HEK293T (cell line): ENCODE measurements around the gene CPNE1.

ENCODE experiments used
- CTCF ChIA-PET: fragments of 350-600 bp; formaldehyde crosslinking; extraction: SDS; loops from one replicate; lab custom pipeline; 2021; ENCODE audit warnings: antibody characterized with exemption, inconsistent platforms; lab: Yijun Ruan, JAX
- POLR2A ChIA-PET: fragments of 350-600 bp; formaldehyde crosslinking; extraction: SDS; loops from one replicate; lab custom pipeline; 2020; ENCODE audit warnings: antibody characterized with exemption, inconsistent platforms; lab: Yijun Ruan, JAX
- DNase-seq: peaks from one replicate; pipeline ENCODE4 v3.0.0; 2012; ENCODE audit warnings: mixed read lengths; ENCODE audit errors: extremely low spot score
- ARNT ChIP-seq: fragments of 450-650 bp; IDR thresholded peaks from 2 replicates; pipeline ENCODE4 v1.6.1; 2017; ENCODE audit warnings: mild to moderate bottlenecking
- BHLHE40 ChIP-seq: fragments of 450-650 bp; IDR thresholded peaks from 2 replicates; pipeline ENCODE4 v1.6.1; 2016; ENCODE audit warnings: mild to moderate bottlenecking, moderate library complexity, borderline replicate concordance
- CTBP1 ChIP-seq: fragments of 450-650 bp; IDR thresholded peaks from 2 replicates; pipeline ENCODE4 v1.6.1; 2016; ENCODE audit warnings: borderline replicate concordance
- ELF4 ChIP-seq: fragments of 450-650 bp; IDR thresholded peaks from 2 replicates; pipeline ENCODE4 v1.6.1; 2017; ENCODE audit warnings: antibody characterized with exemption
- FOXA1 ChIP-seq: fragments of 450-650 bp; IDR thresholded peaks from 2 replicates; pipeline ENCODE4 v1.6.1; 2016; ENCODE audit warnings: mild to moderate bottlenecking
- FOXK2 ChIP-seq: fragments of 450-650 bp; IDR thresholded peaks from 2 replicates; pipeline ENCODE4 v1.6.1; 2016; ENCODE audit warnings: mild to moderate bottlenecking
- FOXM1 ChIP-seq: fragments of 450-650 bp; IDR thresholded peaks from 2 replicates; pipeline ENCODE4 v1.6.1; 2017; ENCODE audit warnings: mild to moderate bottlenecking, borderline replicate concordance
- HDGF ChIP-seq: fragments of 450-650 bp; IDR thresholded peaks from 2 replicates; pipeline ENCODE4 v1.6.1; 2017; ENCODE audit warnings: antibody characterized with exemption, borderline replicate concordance
- L3MBTL2 ChIP-seq: fragments of 450-650 bp; conservative IDR thresholded peaks from 2 replicates; pipeline ENCODE4 v1.6.1; 2016; ENCODE audit warnings: mild to moderate bottlenecking
- LEF1 ChIP-seq: fragments of 450-650 bp; IDR thresholded peaks from 2 replicates; pipeline ENCODE4 v1.6.1; 2017; ENCODE audit warnings: mild to moderate bottlenecking, borderline replicate concordance
- NFRKB ChIP-seq: fragments of 450-650 bp; IDR thresholded peaks from 2 replicates; pipeline ENCODE4 v1.6.1; 2016; ENCODE audit warnings: mild to moderate bottlenecking, moderate library complexity
- SP1 ChIP-seq: fragments of 450-650 bp; IDR thresholded peaks from 2 replicates; pipeline ENCODE4 v1.6.1; 2017
- SUZ12 ChIP-seq: fragments of 450-650 bp; IDR thresholded peaks from 2 replicates; pipeline ENCODE4 v1.6.1; 2016; ENCODE audit warnings: mild to moderate bottlenecking
- TARDBP ChIP-seq: fragments of 450-650 bp; IDR thresholded peaks from 2 replicates; pipeline ENCODE4 v1.6.1; 2016
- ZNF384 ChIP-seq: fragments of 450-650 bp; IDR thresholded peaks from 2 replicates; pipeline ENCODE4 v1.6.1; 2016
- TF ChIP-seq, protein P1 (sequence below): fragments of 450-650 bp; IDR thresholded peaks from 2 replicates; pipeline ENCODE4 v1.6.1; 2016

Gene CPNE1

DNA sequence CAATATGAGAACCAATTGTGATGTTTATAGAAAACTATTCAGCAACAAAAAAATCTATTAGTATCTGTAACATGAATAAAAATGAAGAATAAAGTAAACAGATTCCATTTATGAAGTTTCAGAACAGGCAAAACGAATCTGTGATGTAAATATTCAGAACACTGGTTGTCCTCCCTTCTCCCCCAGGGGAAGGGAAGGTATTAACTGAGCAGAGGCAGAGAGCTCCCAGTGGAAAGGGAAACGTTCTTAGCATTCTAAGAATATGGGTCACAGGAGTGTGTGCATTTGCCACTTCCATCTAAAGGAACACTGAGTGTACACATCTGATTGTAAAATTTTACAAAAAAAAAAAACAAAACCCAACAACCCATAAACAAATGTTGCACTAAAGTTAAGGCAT is 25.9 kb downstream of the CPNE1 start:
- ChIA-PET CTCF (no interaction called here), POLR2A (no interaction called here)
- TF ChIP-seq NFRKB (no peak), FOXA1 (no peak), ARNT (no peak), FOXM1 (no peak), ELF4 (no peak), CTBP1 (no peak), L3MBTL2 (no peak), HDGF (no peak), TARDBP (no peak), ZNF384 (no peak), LEF1 (no peak), SUZ12 (no peak), BHLHE40 (no peak), FOXK2 (no peak), SP1 (no peak)
- TF ChIP-seq, protein P1, sequence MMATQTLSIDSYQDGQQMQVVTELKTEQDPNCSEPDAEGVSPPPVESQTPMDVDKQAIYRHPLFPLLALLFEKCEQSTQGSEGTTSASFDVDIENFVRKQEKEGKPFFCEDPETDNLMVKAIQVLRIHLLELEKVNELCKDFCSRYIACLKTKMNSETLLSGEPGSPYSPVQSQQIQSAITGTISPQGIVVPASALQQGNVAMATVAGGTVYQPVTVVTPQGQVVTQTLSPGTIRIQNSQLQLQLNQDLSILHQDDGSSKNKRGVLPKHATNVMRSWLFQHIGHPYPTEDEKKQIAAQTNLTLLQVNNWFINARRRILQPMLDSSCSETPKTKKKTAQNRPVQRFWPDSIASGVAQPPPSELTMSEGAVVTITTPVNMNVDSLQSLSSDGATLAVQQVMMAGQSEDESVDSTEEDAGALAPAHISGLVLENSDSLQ = no peak
- no peak for DNase-seq

DNA sequence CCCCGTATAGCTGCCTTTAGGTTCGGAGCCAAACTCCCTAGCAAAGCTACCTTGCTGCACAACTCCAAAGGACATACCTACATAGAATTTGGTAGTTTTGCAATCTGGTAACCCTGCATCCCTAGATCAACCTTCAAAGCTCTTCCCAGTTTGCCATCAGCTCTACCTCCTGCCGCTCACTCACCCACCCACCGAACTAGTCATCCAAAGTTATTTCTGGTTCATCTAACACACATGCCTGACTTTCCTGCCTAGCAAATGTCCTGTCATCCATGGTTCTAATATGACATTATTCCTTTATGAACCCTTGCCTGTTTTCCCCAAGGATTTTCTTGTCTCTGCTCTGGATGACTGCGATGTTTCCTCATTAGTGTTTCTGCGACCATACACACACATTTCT is 27.4 kb downstream of the CPNE1 start:
- DNase-seq = no peak
- ChIA-PET POLR2A (interaction anchor here (1.8 kb wide), 1 partner anchor 18 kb away, joined by 6 read pairs; no protein-coding TSS in a partner anchor), CTCF (interaction anchor here (0.6 kb wide), 1 partner anchor 247 kb away, joined by 3 read pairs; no protein-coding TSS in a partner anchor)
- no peak for TF ChIP-seq LEF1
- TF ChIP-seq SUZ12 = no peak
- no peak for TF ChIP-seq ELF4
- TF ChIP-seq FOXM1 = no peak
- no peak for TF ChIP-seq TARDBP
- TF ChIP-seq SP1 = no peak
- no peak for TF ChIP-seq FOXA1
- TF ChIP-seq CTBP1 = no peak
- no peak for TF ChIP-seq FOXK2

DNA sequence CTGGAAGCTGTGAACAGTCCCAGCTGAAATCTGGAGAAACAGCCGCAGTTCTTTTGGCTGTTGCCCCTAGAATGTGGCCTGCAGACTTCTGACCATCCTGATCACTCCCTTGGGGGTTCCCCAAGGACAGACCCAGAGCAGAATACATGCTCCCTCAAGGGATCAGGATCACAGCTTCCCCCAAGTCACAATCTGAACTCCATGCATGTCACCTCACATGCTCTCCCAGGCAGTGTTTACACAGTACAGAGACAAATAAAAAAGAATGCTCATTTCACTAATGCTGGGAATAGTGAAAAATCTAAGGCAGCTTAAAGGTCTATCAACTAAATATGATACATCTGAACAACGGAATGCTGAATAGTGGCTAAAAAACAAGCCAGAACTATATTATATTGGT is 28.6 kb downstream of the CPNE1 start:
- CTCF ChIA-PET = no interaction called here
- POLR2A ChIA-PET = interaction anchor here (1.8 kb wide), 1 partner anchor 17 kb away, joined by 6 read pairs; no protein-coding TSS in a partner anchor
- TF ChIP-seq TARDBP (no peak), CTBP1 (no peak), BHLHE40 (no peak)
- TF ChIP-seq, protein P1 = no peak
- DNase-seq = no peak

DNA sequence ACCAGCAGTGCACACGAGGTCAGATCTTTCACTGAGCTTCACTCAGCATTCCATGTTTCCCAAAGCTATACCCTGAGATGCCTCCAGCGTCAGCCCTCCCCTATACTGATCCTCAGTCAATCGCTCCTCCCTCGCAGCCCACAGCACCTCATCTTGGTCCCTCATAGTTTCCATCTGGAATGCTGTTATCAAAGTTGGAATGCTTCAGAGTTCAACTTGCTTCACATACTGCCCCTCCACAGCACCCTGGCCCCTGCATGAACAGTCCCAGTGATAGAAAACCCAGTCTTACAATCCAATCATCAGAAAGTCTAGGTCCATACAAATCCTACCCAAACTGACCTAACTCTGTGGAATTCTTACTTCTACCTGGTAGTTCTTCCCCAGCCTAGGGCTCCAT is 29.0 kb downstream of the CPNE1 start:
- TF ChIP-seq CTBP1 (no peak), ZNF384 (no peak), LEF1 (no peak), SP1 (no peak), FOXM1 (no peak), ELF4 (no peak), TARDBP (no peak), SUZ12 (no peak), NFRKB (no peak), L3MBTL2 (no peak), HDGF (no peak), BHLHE40 (no peak), FOXK2 (no peak), FOXA1 (no peak)
- TF ChIP-seq, protein P1 = no peak
- POLR2A ChIA-PET = interaction anchor here (1.8 kb wide), 1 partner anchor 16 kb away, joined by 6 read pairs; no protein-coding TSS in a partner anchor
- no peak for DNase-seq
- CTCF ChIA-PET = no interaction called here

DNA sequence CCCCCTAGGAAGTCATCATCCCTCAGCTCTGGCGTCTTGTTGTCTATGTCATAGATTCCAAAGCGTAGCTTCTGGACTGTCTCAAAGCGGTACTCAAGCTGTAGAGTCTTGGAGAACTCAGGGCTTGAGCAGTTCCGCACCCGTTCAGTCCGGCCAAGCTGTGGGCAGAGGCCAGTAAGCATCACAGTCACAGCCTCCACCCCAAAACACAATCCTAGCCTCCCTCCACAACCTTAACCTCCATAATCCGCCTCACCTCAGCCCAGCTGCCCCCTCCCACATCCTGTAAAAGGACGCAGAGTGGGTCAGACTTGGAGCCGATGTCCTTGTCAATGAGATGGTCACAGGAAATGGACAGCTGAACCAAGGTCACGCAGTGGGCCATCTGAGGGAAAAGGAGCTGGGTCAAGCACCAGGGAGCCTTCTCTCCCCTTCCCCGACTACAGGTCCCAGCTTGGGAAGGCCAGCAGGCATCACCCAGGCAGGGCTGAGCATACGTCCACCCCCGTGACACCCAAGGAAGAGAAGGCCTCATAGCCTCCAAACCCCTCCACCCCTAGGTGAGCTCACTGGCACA is 32.1 kb downstream of the CPNE1 start:
- no peak for TF ChIP-seq BHLHE40
- TF ChIP-seq, protein P1 = no peak
- TF ChIP-seq TARDBP = no peak
- no peak for TF ChIP-seq ARNT
- no peak for TF ChIP-seq FOXK2
- no peak for TF ChIP-seq L3MBTL2
- no peak for TF ChIP-seq HDGF
- no peak for TF ChIP-seq SUZ12
- no peak for TF ChIP-seq NFRKB
- no peak for TF ChIP-seq ZNF384
- TF ChIP-seq LEF1 = no peak
- TF ChIP-seq FOXA1 = no peak
- no peak for TF ChIP-seq CTBP1
- TF ChIP-seq SP1 = no peak
- TF ChIP-seq ELF4 = no peak
- POLR2A ChIA-PET = no interaction called here
- CTCF ChIA-PET = no interaction called here
- no peak for DNase-seq
